WTC11 (cell line): ENCODE data around the gene ATP6V0D1.

Experiments
- ATF1 ChIP-seq: sonication (generic); formaldehyde crosslinking; IDR thresholded peaks from 2 replicates; pipeline ENCODE4 v1.8.1; 2023; ENCODE audit warnings: mild to moderate bottlenecking, moderate library complexity, missing genetic modification reagents
- ATF3 ChIP-seq: sonication (generic); formaldehyde crosslinking; conservative IDR thresholded peaks from 2 replicates; pipeline ENCODE4 v1.8.1; 2022; ENCODE audit warnings: mild to moderate bottlenecking, missing genetic modification reagents
- CREM ChIP-seq: sonication (generic); formaldehyde crosslinking; IDR thresholded peaks from 2 replicates; pipeline ENCODE4 v1.8.1; 2022; ENCODE audit warnings: mild to moderate bottlenecking, missing genetic modification reagents, moderate library complexity
- CTCF ChIP-seq: fragments of 200-600 bp; IDR thresholded peaks from 2 replicates; pipeline ENCODE4 v1.8.0; 2022; ENCODE audit warnings: antibody characterized with exemption
- ETV6 ChIP-seq: sonication (generic); formaldehyde crosslinking; IDR thresholded peaks from 2 replicates; pipeline ENCODE4 v1.8.1; 2022; ENCODE audit warnings: mild to moderate bottlenecking, missing genetic modification reagents
- FOXJ3 ChIP-seq: sonication (generic); formaldehyde crosslinking; IDR thresholded peaks from 2 replicates; pipeline ENCODE4 v1.9.0; 2021; ENCODE audit warnings: missing genetic modification reagents, mild to moderate bottlenecking, borderline replicate concordance
- GABPB1 ChIP-seq: sonication (generic); formaldehyde crosslinking; IDR thresholded peaks from 2 replicates; pipeline ENCODE4 v1.8.1; 2023; ENCODE audit warnings: mild to moderate bottlenecking, missing genetic modification reagents
- MAX ChIP-seq: sonication (generic); formaldehyde crosslinking; IDR thresholded peaks from 2 replicates; pipeline ENCODE4 v1.8.0; 2022; ENCODE audit warnings: mild to moderate bottlenecking, missing genetic modification reagents
- NFYB ChIP-seq: sonication (generic); formaldehyde crosslinking; conservative IDR thresholded peaks from 2 replicates; pipeline ENCODE4 v1.8.0; 2022; ENCODE audit warnings: low read depth, missing genetic modification reagents
- NR3C1 ChIP-seq: sonication (generic); formaldehyde crosslinking; conservative IDR thresholded peaks from 2 replicates; pipeline ENCODE4 v1.8.1; 2023; ENCODE audit warnings: low read depth, mild to moderate bottlenecking, missing genetic modification reagents
- SP1 ChIP-seq: sonication (generic); formaldehyde crosslinking; conservative IDR thresholded peaks from 2 replicates; pipeline ENCODE4 v1.8.1; 2022; ENCODE audit warnings: missing genetic modification reagents
- TF ChIP-seq, protein P1 (sequence below): fragments of 250-450 bp; sonication (Bioruptor Pico); IDR thresholded peaks from 2 replicates; pipeline ENCODE4 v1.8.0; 2021; ENCODE audit warnings: mild to moderate bottlenecking
- TF ChIP-seq, protein P2 (sequence below): sonication (generic); formaldehyde crosslinking; IDR thresholded peaks from 2 replicates; pipeline ENCODE4 v1.8.1; 2022; ENCODE audit warnings: low read depth, missing genetic modification reagents, borderline replicate concordance

DNA sequence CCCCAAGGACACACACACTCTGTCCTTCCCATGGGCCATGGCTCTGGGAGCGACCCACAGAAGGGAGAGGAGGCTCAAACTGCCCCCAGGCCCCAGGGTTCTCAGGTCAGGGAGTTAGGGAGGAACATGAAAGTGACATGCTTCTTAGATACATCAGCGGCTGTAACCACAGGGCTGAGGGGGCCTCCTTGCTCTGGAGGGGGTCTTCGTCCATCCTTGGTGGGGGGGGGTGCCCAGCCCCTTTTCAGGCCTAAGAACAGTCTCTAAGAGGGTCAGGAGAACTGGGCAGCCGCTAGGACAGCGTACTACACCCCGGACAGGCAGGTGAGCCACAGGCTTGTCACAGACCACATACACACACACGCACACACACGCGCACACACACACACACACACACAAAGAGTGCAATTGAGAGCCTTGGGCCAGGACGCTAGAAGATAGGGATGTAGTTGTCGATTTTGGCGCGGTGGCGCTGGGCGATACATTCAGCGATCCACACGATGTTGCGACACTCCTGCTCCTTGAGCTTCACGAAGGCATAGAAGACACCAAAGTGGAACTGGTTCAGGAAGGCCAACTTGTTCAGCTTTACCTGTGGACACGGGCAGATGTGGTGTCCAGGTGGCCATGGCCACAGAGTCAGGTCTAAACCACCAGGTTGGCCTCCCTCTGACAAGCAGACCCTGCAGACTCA, 42.7 kb downstream of the ATP6V0D1 start:
- TF ChIP-seq FOXJ3 (no peak), NFYB (no peak), SP1 (CRISPR knock-in tag) (no peak), CTCF (no peak), CREM (no peak), ETV6 (no peak), ATF1 (CRISPR knock-in tag) (no peak), ATF3 (CRISPR knock-in tag) (no peak), NR3C1 (CRISPR knock-in tag) (no peak), GABPB1 (CRISPR knock-in tag) (no peak), MAX (CRISPR knock-in tag) (no peak)
- TF ChIP-seq, protein P1, sequence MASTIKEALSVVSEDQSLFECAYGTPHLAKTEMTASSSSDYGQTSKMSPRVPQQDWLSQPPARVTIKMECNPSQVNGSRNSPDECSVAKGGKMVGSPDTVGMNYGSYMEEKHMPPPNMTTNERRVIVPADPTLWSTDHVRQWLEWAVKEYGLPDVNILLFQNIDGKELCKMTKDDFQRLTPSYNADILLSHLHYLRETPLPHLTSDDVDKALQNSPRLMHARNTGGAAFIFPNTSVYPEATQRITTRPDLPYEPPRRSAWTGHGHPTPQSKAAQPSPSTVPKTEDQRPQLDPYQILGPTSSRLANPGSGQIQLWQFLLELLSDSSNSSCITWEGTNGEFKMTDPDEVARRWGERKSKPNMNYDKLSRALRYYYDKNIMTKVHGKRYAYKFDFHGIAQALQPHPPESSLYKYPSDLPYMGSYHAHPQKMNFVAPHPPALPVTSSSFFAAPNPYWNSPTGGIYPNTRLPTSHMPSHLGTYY (CRISPR knock-in tag) = no peak
- TF ChIP-seq, protein P2, sequence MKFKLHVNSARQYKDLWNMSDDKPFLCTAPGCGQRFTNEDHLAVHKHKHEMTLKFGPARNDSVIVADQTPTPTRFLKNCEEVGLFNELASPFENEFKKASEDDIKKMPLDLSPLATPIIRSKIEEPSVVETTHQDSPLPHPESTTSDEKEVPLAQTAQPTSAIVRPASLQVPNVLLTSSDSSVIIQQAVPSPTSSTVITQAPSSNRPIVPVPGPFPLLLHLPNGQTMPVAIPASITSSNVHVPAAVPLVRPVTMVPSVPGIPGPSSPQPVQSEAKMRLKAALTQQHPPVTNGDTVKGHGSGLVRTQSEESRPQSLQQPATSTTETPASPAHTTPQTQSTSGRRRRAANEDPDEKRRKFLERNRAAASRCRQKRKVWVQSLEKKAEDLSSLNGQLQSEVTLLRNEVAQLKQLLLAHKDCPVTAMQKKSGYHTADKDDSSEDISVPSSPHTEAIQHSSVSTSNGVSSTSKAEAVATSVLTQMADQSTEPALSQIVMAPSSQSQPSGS (CRISPR knock-in tag) = no peak
